Natural killer cell (primary cell): ENCODE data around the gene ZNF48. TPM values are rescaled to one million over a fixed set of nuclear protein-coding genes. Genes with fewer than 3 reads are reported as not detected.
"Not testable (repeated sequence)": the region's sequence is repeated elsewhere in the genome, so short reads cannot be mapped to it uniquely, and the experiment has no call there.

Experiments used
- ATAC-seq, 3 donors: fragments of 150-1000 bp in 2 of 3; fragments of 200-7000 bp in 1 of 3; cut with Tn5 transposase; 1 replicate in 1 of 3; 2 replicates in 2 of 3; pipeline ENCODE4 v1.10.0; 2021; ENCODE audit warnings: mild to moderate bottlenecking in 2 of 3, moderate library complexity in 2 of 3
- DNase-seq, 2 donors: peaks; one replicate each; pipeline versions ENCODE4 v3.0.0 to v3.0.0-alpha.2; 2013 to 2021; ENCODE audit warnings: mixed read lengths in 1 of 2
- H3K27ac ChIP-seq: one replicate; pipeline ENCODE4 v1.5.1; 2013; ENCODE audit warnings: mild to moderate bottlenecking, low read length
- H3K27me3 ChIP-seq: one replicate; pipeline ENCODE4 v1.6.1; 2013; ENCODE audit warnings: low read length; ENCODE audit not compliant: control insufficient read depth, insufficient read depth
- H3K36me3 ChIP-seq: one replicate; pipeline ENCODE4 v1.6.1; 2013; ENCODE audit warnings: low read length; ENCODE audit not compliant: control insufficient read depth, insufficient read depth
- H3K4me1 ChIP-seq: one replicate; pipeline ENCODE4 v1.6.1; 2013; ENCODE audit warnings: low read length; ENCODE audit not compliant: control insufficient read depth, insufficient read depth
- H3K4me3 ChIP-seq: one replicate; pipeline ENCODE4 v1.5.1; 2013; ENCODE audit warnings: low read length
- H3K9me3 ChIP-seq: one replicate; pipeline ENCODE4 v1.6.1; 2013; ENCODE audit warnings: low read length; ENCODE audit not compliant: control insufficient read depth, insufficient read depth
- H3K27ac Mint-ChIP-seq, 2 donors: one replicate each; pipeline ENCODE4 v1.8.0; 2022; ENCODE audit warnings: mild to moderate bottlenecking in 2 of 2, mixed read lengths in 2 of 2, moderate library complexity in 1 of 2
- H3K27me3 Mint-ChIP-seq, 2 donors: one replicate each; pipeline ENCODE4 v1.8.0; 2022; ENCODE audit warnings: low read depth in 2 of 2, mixed read lengths in 2 of 2
- H3K36me3 Mint-ChIP-seq: one replicate; pipeline ENCODE4 v1.8.0; 2022; ENCODE audit warnings: mixed read lengths
- H3K4me1 Mint-ChIP-seq, 2 donors: one replicate each; pipeline ENCODE4 v1.8.0; 2022; ENCODE audit warnings: mixed read lengths in 2 of 2
- H3K4me3 Mint-ChIP-seq: one replicate; pipeline ENCODE4 v1.8.0; 2022; ENCODE audit warnings: mild to moderate bottlenecking, moderate library complexity, mixed read lengths
- H3K9me3 Mint-ChIP-seq, 2 donors: one replicate each; pipeline ENCODE4 v1.8.0; 2022; ENCODE audit warnings: mixed read lengths in 2 of 2
- WGBS: methylation state at CpG from one replicate; pipeline ENCODE4 v1.1.7; 2013; ENCODE audit warnings: missing lambda C conversion rate; ENCODE audit not compliant: insufficient coverage; 5-methylcytosine and 5-hydroxymethylcytosine counted together
- intact Hi-C: fragments of 100-400 bp; cut with micrococcal nuclease; formaldehyde crosslinking; loops from one replicate; pipeline ENCODE4 v1.14.2; 2022
- total RNA-seq, 4 donors: library from RNA; stranded (reverse); fragments of 120-200 nt in 1 of 4; gene quantifications; one replicate each; pipeline versions ENCODE4 v1.2.3 to v1.2.4, GENCODE V29; 2013 to 2022
- TF ChIP-seq, protein P1 (sequence below): fragments of 200-600 bp; IDR thresholded peaks from one replicate; pipeline ENCODE4 v1.8.0; 2022; ENCODE audit warnings: antibody characterized with exemption

The ZNF48 gene
- total RNA-seq, 3 donors from 2014 or later (not counting 1 experiment from before 2014, with no cell fraction given) = 5.5 to 7.4 (median 7.1) TPM

DNA sequence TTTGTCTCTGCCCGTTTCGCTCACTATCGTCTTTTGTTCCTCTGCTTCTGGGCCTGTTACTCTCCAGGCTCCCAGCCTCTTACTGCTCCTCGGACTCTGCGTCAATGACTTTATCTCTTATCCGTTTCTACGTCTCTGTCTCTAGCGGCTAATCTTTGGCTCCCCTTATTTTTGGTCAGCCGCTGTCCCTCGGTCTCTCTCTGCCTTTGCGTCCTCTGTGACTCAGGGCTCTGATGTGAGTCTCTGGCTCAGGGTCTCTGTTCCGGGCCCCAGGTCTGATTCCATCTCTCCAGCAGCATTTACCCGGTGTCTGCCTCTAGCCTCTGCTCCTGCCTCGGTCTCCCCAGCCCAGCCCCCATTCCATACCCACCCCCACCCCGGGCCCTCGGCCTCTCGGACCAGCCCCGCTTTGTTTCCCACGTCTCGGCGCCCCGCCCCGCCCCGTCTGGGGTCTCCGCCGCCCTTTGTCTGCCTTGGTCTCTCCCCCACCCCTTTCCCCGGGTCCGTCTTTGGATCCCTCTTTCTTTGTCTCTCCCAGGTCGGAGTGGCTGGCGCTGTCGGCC lies 547 bp upstream of the ZNF48 start:
- Mint-ChIP-seq H3K27me3 (no peaks in the 10 kb centered on the region), H3K27ac (peak overlapping the region; percentile 10 to 22), H3K4me3 (peak overlapping the region; percentile 92), H3K4me1 (peaks cover 27 to 41% of the 10 kb centered on the region in 2 donors), H3K36me3 (no peaks in the 10 kb centered on the region), H3K9me3 (no peaks in the 10 kb centered on the region)
- TF ChIP-seq, protein P1, sequence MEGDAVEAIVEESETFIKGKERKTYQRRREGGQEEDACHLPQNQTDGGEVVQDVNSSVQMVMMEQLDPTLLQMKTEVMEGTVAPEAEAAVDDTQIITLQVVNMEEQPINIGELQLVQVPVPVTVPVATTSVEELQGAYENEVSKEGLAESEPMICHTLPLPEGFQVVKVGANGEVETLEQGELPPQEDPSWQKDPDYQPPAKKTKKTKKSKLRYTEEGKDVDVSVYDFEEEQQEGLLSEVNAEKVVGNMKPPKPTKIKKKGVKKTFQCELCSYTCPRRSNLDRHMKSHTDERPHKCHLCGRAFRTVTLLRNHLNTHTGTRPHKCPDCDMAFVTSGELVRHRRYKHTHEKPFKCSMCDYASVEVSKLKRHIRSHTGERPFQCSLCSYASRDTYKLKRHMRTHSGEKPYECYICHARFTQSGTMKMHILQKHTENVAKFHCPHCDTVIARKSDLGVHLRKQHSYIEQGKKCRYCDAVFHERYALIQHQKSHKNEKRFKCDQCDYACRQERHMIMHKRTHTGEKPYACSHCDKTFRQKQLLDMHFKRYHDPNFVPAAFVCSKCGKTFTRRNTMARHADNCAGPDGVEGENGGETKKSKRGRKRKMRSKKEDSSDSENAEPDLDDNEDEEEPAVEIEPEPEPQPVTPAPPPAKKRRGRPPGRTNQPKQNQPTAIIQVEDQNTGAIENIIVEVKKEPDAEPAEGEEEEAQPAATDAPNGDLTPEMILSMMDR = no peak
- intact Hi-C loops = no loop called here
- DNase-seq (no peak), ATAC-seq (no peak)
- Histone ChIP-seq H3K27ac (peak overlapping the region; percentile 25), H3K4me3 (peak overlapping the region; percentile 52), H3K27me3 (no peaks in the 10 kb centered on the region), H3K4me1 (peaks cover 49% of the 10 kb centered on the region), H3K36me3 (no peaks in the 10 kb centered on the region), H3K9me3 (no peaks in the 10 kb centered on the region)
- 29% methylated on average over 31 of the region's 31 CpGs for WGBS

DNA sequence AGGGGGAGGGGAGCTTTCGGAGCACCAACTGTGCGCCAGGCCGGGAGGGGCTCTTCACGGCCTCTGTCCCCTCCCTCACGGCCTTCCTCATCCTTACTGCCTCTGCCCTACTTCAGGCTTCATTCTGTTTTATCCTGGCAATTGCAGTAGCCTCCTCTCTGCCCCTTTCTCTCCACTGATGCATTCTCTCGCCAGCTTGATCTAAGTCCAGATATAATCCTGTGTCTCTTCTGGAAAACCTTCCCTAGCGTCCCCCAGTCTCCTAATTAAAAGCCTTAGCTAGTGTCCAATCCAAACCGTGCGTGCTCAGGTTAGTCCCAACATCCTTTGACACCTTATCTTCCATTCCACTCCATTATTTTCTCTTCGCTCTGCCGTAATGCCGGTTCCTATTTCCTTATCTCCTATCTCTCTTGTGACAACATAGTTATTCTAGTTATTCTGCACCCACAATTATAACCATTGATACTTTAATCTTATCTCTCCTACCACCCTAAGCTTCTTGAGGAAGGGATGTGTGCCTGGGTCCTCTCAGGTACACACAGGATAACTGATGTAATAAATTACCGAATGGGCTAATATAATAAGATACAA lies 869 bp downstream of the ZNF48 start:
- 23% methylated on average over 12 of the region's 13 CpGs for WGBS

DNA sequence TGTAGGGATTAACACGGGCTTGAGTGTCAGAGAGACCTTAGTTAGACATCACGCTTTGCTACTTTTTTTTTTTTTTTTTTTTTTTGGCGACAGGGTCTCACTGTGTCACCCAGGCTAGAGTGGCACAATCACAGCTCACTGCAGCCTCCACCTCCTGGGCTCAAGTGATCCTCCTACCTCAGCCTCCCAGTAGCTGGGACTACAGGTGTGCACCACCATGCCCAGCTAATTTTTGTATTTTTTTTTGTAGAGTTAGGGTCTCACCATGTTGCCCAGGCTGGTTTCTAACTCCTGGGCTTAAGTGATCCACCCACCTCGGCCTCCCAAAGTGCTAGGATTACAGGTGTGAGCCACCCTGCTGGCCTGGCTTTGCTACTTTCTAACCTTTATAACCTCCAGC lies 1.4 kb downstream of the ZNF48 start:
- not testable (repeated sequence) for H3K27me3 Mint-ChIP-seq, H3K9me3 Mint-ChIP-seq, ATAC-seq, H3K36me3 Mint-ChIP-seq, H3K9me3 ChIP-seq, H3K27me3 ChIP-seq, DNase-seq, H3K27ac ChIP-seq, H3K36me3 ChIP-seq, H3K4me3 ChIP-seq
- WGBS = 94% methylated on average over 3 of the region's 4 CpGs
- peaks cover 33 to 61% of the 10 kb centered on the region in 2 donors for H3K4me1 Mint-ChIP-seq
- peak overlapping the region in 1 of 2 donors; percentile 74 for H3K27ac Mint-ChIP-seq
- intact Hi-C loops = loop anchor here (2.0 kb wide), 1 partner anchor 46 kb away; no protein-coding TSS in a partner anchor
- H3K4me1 ChIP-seq = peaks cover 67% of the 10 kb centered on the region
- peak overlapping the region; percentile 78 for H3K4me3 Mint-ChIP-seq

More for the DNA sequence above, 869 bp downstream of the ZNF48 start:
- ATAC-seq = peak in 1 of 3 donors; percentile 3
- Histone ChIP-seq H3K36me3 (no peaks in the 10 kb centered on the region), H3K9me3 (no peaks in the 10 kb centered on the region), H3K27ac (no peak overlapping the region), H3K4me1 (peaks cover 64% of the 10 kb centered on the region), H3K4me3 (peak overlapping the region; percentile 52), H3K27me3 (no peaks in the 10 kb centered on the region)
- Mint-ChIP-seq H3K27ac (peak overlapping the region in 1 of 2 donors; percentile 22), H3K4me1 (peaks cover 33 to 55% of the 10 kb centered on the region in 2 donors), H3K4me3 (peak overlapping the region; percentile 78), H3K9me3 (no peaks in the 10 kb centered on the region), H3K27me3 (no peaks in the 10 kb centered on the region), H3K36me3 (no peaks in the 10 kb centered on the region)
- DNase-seq = no peak
- TF ChIP-seq, protein P1 = no peak
- intact Hi-C loops = loop anchor here (2.0 kb wide), 1 partner anchor 45 kb away; no protein-coding TSS in a partner anchor

GRCh38 chr16:30397056-30397455 lies 1.8 kb downstream of the ZNF48 start:
- no peak overlapping the region for H3K27ac ChIP-seq
- H3K27me3 ChIP-seq = no peaks in the 10 kb centered on the region
- Mint-ChIP-seq H3K4me1 (peaks cover 33 to 64% of the 10 kb centered on the region in 2 donors), H3K36me3 (no peaks in the 10 kb centered on the region), H3K27ac (peak overlapping the region in 1 of 2 donors; percentile 74), H3K9me3 (no peaks in the 10 kb centered on the region), H3K27me3 (peaks cover 0 to 4% of the 10 kb centered on the region in 2 donors), H3K4me3 (peak overlapping the region; percentile 78)
- H3K9me3 ChIP-seq = no peaks in the 10 kb centered on the region
- H3K36me3 ChIP-seq = no peaks in the 10 kb centered on the region
- ATAC-seq (no peak), DNase-seq (no peak)
- H3K4me3 ChIP-seq = no peak overlapping the region
- peaks cover 67% of the 10 kb centered on the region for H3K4me1 ChIP-seq
- intact Hi-C loops = loop anchor here (2.0 kb wide), 1 partner anchor 46 kb away; no protein-coding TSS in a partner anchor
- TF ChIP-seq, protein P1 = no peak
- WGBS = 60% methylated on average over 4 of the region's 4 CpGs
